IMR-90 (cell line): ENCODE measurements around the gene LRPAP1. TPM values are rescaled to one million over a fixed set of nuclear protein-coding genes. Genes with fewer than 3 reads are reported as not detected.
"Not testable (repeated sequence)": the region's sequence is repeated elsewhere in the genome, so short reads cannot be mapped to it uniquely, and the experiment has no call there.

Experiments used
- ATAC-seq: fragments of 200-7000 bp; cut with Tn5 transposase; 2 replicates; pipeline ENCODE4 v1.9.1; 2020; ENCODE audit warnings: low read depth, mild to moderate bottlenecking, moderate library complexity
- BruUV-seq: library from RNA; stranded (reverse); fragments of 400-500 nt; replicated peaks from 2 replicates; lab custom pipeline; 2021; lab: Mats Ljungman, UMichigan
- CTCF ChIA-PET: fragments of 300-600 bp; formaldehyde crosslinking; extraction: SDS; loops from one replicate; lab custom pipeline; 2021; ENCODE audit warnings: antibody characterized with exemption; lab: Yijun Ruan, JAX
- POLR2A ChIA-PET: fragments of 300-600 bp; sonication (Branson Sonifier 250); formaldehyde crosslinking; loops from one replicate; lab custom pipeline; 2022; ENCODE audit warnings: antibody characterized with exemption; ENCODE audit not compliant: unreplicated experiment; lab: Charles Lee
- DNase-seq: peaks from one replicate; pipeline ENCODE4 v3.0.0; 2013
- H2AFZ ChIP-seq: replicated peaks from 2 replicates; pipeline ENCODE3; 2013; ENCODE audit warnings: low read length, mild to moderate bottlenecking; ENCODE audit not compliant: poor library complexity
- H2AK5ac ChIP-seq: 2 replicates; pipeline ENCODE4 v1.6.1; 2013; ENCODE audit warnings: low read depth, low read length, inconsistent platforms
- H2AK9ac ChIP-seq: replicated peaks from 2 replicates; pipeline ENCODE3; 2013; ENCODE audit warnings: mild to moderate bottlenecking, low read depth, low read length, moderate library complexity; ENCODE audit not compliant: poor library complexity
- H2BK120ac ChIP-seq: 2 replicates; pipeline ENCODE4 v1.6.1; 2013; ENCODE audit warnings: low read depth, low read length, inconsistent platforms
- H2BK15ac ChIP-seq: 3 replicates; pipeline ENCODE4 v1.6.1; 2013; ENCODE audit warnings: low read depth, low read length, inconsistent platforms
- H2BK20ac ChIP-seq: 2 replicates; pipeline ENCODE4 v1.6.1; 2013; ENCODE audit warnings: low read depth, mild to moderate bottlenecking, inconsistent platforms, low read length, moderate library complexity
- H2BK5ac ChIP-seq: 2 replicates; pipeline ENCODE4 v1.6.1; 2013; ENCODE audit warnings: mild to moderate bottlenecking, low read depth, low read length, inconsistent platforms; ENCODE audit not compliant: poor library complexity, severe bottlenecking
- H3K14ac ChIP-seq: replicated peaks from 2 replicates; pipeline ENCODE4 v1.6.1; 2013; ENCODE audit warnings: low read depth, low read length, inconsistent platforms
- H3K18ac ChIP-seq: 2 replicates; pipeline ENCODE4 v1.6.1; 2013; ENCODE audit warnings: low read depth, low read length, control low read depth
- H3K23ac ChIP-seq: 2 replicates; pipeline ENCODE4 v1.6.1; 2013; ENCODE audit warnings: low read depth, low read length, inconsistent platforms
- H3K27ac ChIP-seq: 2 replicates; pipeline ENCODE4 v1.5.1; 2013; ENCODE audit warnings: mild to moderate bottlenecking, control low read depth, low read length; ENCODE audit not compliant: insufficient read depth
- H3K27me3 ChIP-seq: 2 replicates; pipeline ENCODE4 v1.6.1; 2013; ENCODE audit warnings: low read length; ENCODE audit not compliant: control insufficient read depth, insufficient read depth
- H3K36me3 ChIP-seq: 2 replicates; pipeline ENCODE4 v1.6.1; 2013; ENCODE audit warnings: low read length, mixed read lengths; ENCODE audit not compliant: control insufficient read depth, insufficient read depth
- H3K4ac ChIP-seq: 2 replicates; pipeline ENCODE4 v1.6.1; 2013; ENCODE audit warnings: low read depth, low read length, inconsistent platforms
- H3K4me1 ChIP-seq: 2 replicates; pipeline ENCODE4 v1.6.1; 2013; ENCODE audit warnings: low read length, mixed read lengths; ENCODE audit not compliant: control insufficient read depth, insufficient read depth
- H3K4me2 ChIP-seq: 2 replicates; pipeline ENCODE4 v1.6.1; 2013; ENCODE audit warnings: low read depth, mild to moderate bottlenecking, control low read depth, low read length, moderate library complexity
- H3K4me3 ChIP-seq: 2 replicates; pipeline ENCODE4 v1.5.1; 2013; ENCODE audit warnings: low read depth, mild to moderate bottlenecking, control low read depth, low read length, moderate library complexity; ENCODE audit not compliant: insufficient read depth
- H3K56ac ChIP-seq: 2 replicates; pipeline ENCODE4 v1.6.1; 2013; ENCODE audit warnings: low read length, inconsistent platforms; ENCODE audit not compliant: insufficient read depth; ENCODE audit errors: extremely low read depth
- H3K79me1 ChIP-seq, 2 experiments: 2 replicates each; pipeline ENCODE4 v1.6.1; 2013; ENCODE audit warnings: low read length in 2 of 2, inconsistent platforms in 1 of 2, low read depth in 1 of 2
- H3K9ac ChIP-seq: 2 replicates; pipeline ENCODE4 v1.6.1; 2013; ENCODE audit warnings: low read depth, low read length, control low read depth
- H3K9me1 ChIP-seq: 2 replicates; pipeline ENCODE4 v1.6.1; 2013; ENCODE audit warnings: low read length, inconsistent platforms; ENCODE audit not compliant: insufficient read depth
- H3K9me3 ChIP-seq: 2 replicates; pipeline ENCODE4 v1.6.1; 2013; ENCODE audit warnings: low read length; ENCODE audit not compliant: control insufficient read depth, insufficient read depth
- H4K20me1 ChIP-seq: 2 replicates; pipeline ENCODE4 v1.6.1; 2013; ENCODE audit warnings: low read length, inconsistent platforms; ENCODE audit not compliant: insufficient read depth
- H4K5ac ChIP-seq: 2 replicates; pipeline ENCODE4 v1.6.1; 2013; ENCODE audit warnings: mild to moderate bottlenecking, low read depth, low read length, control low read depth
- H4K8ac ChIP-seq, 2 experiments: 2 replicates each; pipeline ENCODE4 v1.6.1; 2013; ENCODE audit warnings: low read depth in 2 of 2, low read length in 2 of 2, control low read depth in 1 of 2, inconsistent platforms in 1 of 2
- H4K91ac ChIP-seq: 2 replicates; pipeline ENCODE4 v1.6.1; 2013; ENCODE audit warnings: low read depth, low read length, inconsistent platforms; ENCODE audit not compliant: insufficient read depth
- WGBS, 2 experiments: methylation state at CpG; one replicate each; pipeline versions ENCODE4 v1.1.5 to v1.1.7; 2013; ENCODE audit warnings: missing lambda C conversion rate in 2 of 2; ENCODE audit not compliant: insufficient read length in 1 of 2; ENCODE audit errors: extremely low coverage in 2 of 2; 5-methylcytosine and 5-hydroxymethylcytosine counted together
- dilution Hi-C: fragments of 300-500 bp; cut with HindIII; formaldehyde crosslinking; loops from one replicate; pipeline ENCODE4 v1.14.3; 2018; ENCODE audit warnings: low sequenced_read_pairs; ENCODE audit not compliant: unreplicated experiment
- in situ Hi-C: fragments of 300-500 bp; cut with MboI; formaldehyde crosslinking; loops from 3 replicates; pipeline ENCODE4 v1.14.3; 2019; ENCODE audit warnings: low sequenced_read_pairs, inconsistent platforms, mixed read lengths
- intact Hi-C: fragments of 100-400 bp; cut with micrococcal nuclease; formaldehyde crosslinking; loops from 2 replicates; pipeline ENCODE4 v1.10.0; 2022
- polyA plus RNA-seq, 3 experiments: library from polyadenylated mRNA; depleted of rRNA; stranded (reverse); fragments of >200 nt; gene quantifications; 2 replicates each; pipeline ENCODE4 v1.2.3, GENCODE V29; 2012; ENCODE audit warnings: low replicate concordance in 1 of 3
- total RNA-seq: library from RNA; depleted of rRNA; stranded (reverse); fragments of >200 nt; gene quantifications from 2 replicates; pipeline ENCODE4 v1.2.3, GENCODE V29; 2012

The LRPAP1 gene
- total and polyA plus RNA-seq, 2 of the 4 experiments (the other 2 are of a cell fraction) = 135 to 175 TPM

DNA sequence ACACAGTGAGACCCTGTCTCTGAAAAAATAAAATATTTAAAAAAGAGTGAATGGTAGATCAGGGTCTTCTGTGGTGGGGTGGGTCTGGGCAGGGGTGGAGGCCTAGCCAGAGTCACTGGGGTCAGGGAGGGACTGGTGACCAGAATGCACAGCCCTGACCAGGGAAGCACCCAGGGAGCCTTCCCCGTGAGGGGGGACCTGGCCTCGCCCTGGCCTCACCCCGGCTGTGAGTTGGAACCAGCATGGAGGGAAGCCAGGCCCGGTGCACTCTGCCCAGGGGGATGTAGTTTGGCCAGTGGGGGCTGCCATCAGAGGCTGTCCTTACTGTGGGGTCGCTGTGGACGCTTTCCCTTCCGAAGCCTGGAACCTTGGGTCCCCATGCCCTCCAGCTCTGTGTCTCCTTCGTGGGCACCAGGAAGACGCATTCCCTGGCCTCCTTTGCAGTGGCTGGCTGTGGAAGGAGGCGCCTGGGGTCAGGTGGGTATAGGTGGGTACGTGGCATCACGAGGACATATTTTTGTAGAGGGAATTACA is 18.6 kb upstream of the LRPAP1 start:
- ATAC-seq, H3K9me3 ChIP-seq, H2BK5ac ChIP-seq, H3K18ac ChIP-seq, BruUV-seq, H2AK5ac ChIP-seq, H3K14ac ChIP-seq, H3K4me3 ChIP-seq, in situ Hi-C loops, H2AK9ac ChIP-seq, H2BK15ac ChIP-seq, POLR2A ChIA-PET, H3K9ac ChIP-seq, H3K27ac ChIP-seq, DNase-seq, H4K20me1 ChIP-seq, H3K56ac ChIP-seq, H3K4ac ChIP-seq, H4K5ac ChIP-seq, H2BK20ac ChIP-seq, CTCF ChIA-PET, H4K91ac ChIP-seq, H3K4me1 ChIP-seq, H2BK120ac ChIP-seq, H3K36me3 ChIP-seq, H3K79me1 ChIP-seq, H3K9me1 ChIP-seq, H4K8ac ChIP-seq, intact Hi-C loops, H2AFZ ChIP-seq, H3K4me2 ChIP-seq, H3K23ac ChIP-seq, dilution Hi-C loops, H3K27me3 ChIP-seq: not testable (repeated sequence)
- WGBS, 2 experiments = 89% methylated on average over 3 of the region's 12 CpGs; no CpG with 5 or more reads in 1 of the 2 experiments

DNA sequence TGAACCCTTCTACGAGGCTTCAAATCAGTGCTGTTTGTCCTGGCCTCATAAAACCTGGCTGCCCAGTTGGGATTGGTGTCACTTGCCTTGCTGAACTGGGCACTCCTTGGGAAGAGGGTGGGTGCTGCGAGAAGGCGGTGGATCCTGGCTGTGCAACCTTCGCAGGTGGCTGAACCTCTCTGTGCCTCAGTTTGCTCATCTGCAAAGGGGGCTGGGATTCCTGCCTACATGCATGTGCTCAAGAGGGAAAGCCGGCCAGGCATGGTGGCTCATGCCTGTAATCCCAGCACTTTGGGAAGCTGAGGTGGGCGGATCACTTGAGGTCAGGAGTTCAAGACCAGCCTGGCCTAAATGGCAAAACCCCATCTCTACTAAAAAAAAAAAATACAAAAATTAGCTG is 17.8 kb upstream of the LRPAP1 start:
- H3K23ac ChIP-seq, H4K91ac ChIP-seq, POLR2A ChIA-PET, H2BK5ac ChIP-seq, DNase-seq, H3K56ac ChIP-seq, H3K27ac ChIP-seq, BruUV-seq, H2BK20ac ChIP-seq, H2BK120ac ChIP-seq, H3K9me1 ChIP-seq, CTCF ChIA-PET, H4K5ac ChIP-seq, H2AFZ ChIP-seq, H4K20me1 ChIP-seq, intact Hi-C loops, H2BK15ac ChIP-seq, H2AK5ac ChIP-seq, H3K9me3 ChIP-seq, H3K9ac ChIP-seq, H4K8ac ChIP-seq, H3K27me3 ChIP-seq, dilution Hi-C loops, H3K36me3 ChIP-seq, H3K4me1 ChIP-seq, H3K4me3 ChIP-seq, H2AK9ac ChIP-seq, H3K14ac ChIP-seq, H3K4ac ChIP-seq, H3K4me2 ChIP-seq, in situ Hi-C loops, ATAC-seq, H3K18ac ChIP-seq, H3K79me1 ChIP-seq: not testable (repeated sequence)
- no CpG with 5 or more reads among the region's 6 CpGs for WGBS, 2 experiments
